Neural cell (in vitro differentiated cells): ENCODE results near the gene SGO2.

Experiments
- CTCF ChIP-seq: fragments of 450-650 bp; IDR thresholded peaks from 2 replicates; pipeline ENCODE4 v1.5.1; 2014; ENCODE audit warnings: antibody characterized with exemption, mild to moderate bottlenecking, moderate library complexity; ENCODE audit not compliant: poor library complexity, severe bottlenecking
- EP300 ChIP-seq: fragments of 450-650 bp; conservative IDR thresholded peaks from 2 replicates; pipeline ENCODE4 v1.6.1; 2014; ENCODE audit warnings: antibody characterized with exemption, mild to moderate bottlenecking, moderate library complexity; ENCODE audit not compliant: poor library complexity, severe bottlenecking
- EZH2 ChIP-seq: fragments of 200-600, 300-800 bp; shearing (Covaris generic), sonication (generic); IDR thresholded peaks from 2 replicates; pipeline ENCODE4 v1.6.1; 2014; ENCODE audit warnings: antibody characterized with exemption, low read length, borderline replicate concordance, mild to moderate bottlenecking; ENCODE audit not compliant: insufficient read depth, poor library complexity, severe bottlenecking
- POLR2AphosphoS5 ChIP-seq: IDR thresholded peaks from 2 replicates; pipeline ENCODE4 v1.6.1; 2012
- REST ChIP-seq: IDR thresholded peaks from 2 replicates; pipeline ENCODE4 v1.6.1; 2012; ENCODE audit warnings: borderline replicate concordance
- TAF1 ChIP-seq: IDR thresholded peaks from 2 replicates; pipeline ENCODE4 v1.6.1; 2012; ENCODE audit warnings: low read depth

- TF ChIP-seq POLR2AphosphoS5 (no peak), EZH2 (no peak), EP300 (no peak), REST (no peak), CTCF (no peak), TAF1 (no peak)
Observed at GRCh38 chr2:200604571-200605255, 78.7 kb downstream of the SGO2 start.
